ENCODE results near the gene SLC47A1. TPM values are rescaled to one million over a fixed set of nuclear protein-coding genes. Genes with fewer than 3 reads are reported as not detected.

The SLC47A1 gene
- total RNA-seq, 1 donor = 1.1 TPM

DNA sequence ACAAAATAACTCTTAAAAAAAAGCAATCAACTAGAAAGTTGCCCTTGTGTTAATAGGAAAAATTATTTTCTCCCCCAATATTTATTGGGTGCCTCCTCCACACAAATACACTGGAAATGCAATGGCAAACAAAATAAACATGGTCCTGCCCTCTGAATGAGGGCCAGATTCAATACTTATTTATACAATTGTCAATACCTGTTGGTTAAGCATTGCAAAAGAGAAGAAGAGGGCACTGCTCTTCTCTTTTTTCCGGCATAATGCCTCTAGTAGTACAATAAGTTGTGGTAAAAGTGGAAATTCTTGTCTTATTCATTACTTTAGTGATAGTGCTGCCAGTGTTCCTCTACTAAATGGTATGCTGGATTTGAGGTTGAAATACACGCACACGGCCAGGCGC is 92.4 kb downstream of the SLC47A1 start:
- no peak overlapping the region for H3K4me2 ChIP-seq (ENCODE audit: insufficient read depth, low read length)
- TF ChIP-seq, protein P1, sequence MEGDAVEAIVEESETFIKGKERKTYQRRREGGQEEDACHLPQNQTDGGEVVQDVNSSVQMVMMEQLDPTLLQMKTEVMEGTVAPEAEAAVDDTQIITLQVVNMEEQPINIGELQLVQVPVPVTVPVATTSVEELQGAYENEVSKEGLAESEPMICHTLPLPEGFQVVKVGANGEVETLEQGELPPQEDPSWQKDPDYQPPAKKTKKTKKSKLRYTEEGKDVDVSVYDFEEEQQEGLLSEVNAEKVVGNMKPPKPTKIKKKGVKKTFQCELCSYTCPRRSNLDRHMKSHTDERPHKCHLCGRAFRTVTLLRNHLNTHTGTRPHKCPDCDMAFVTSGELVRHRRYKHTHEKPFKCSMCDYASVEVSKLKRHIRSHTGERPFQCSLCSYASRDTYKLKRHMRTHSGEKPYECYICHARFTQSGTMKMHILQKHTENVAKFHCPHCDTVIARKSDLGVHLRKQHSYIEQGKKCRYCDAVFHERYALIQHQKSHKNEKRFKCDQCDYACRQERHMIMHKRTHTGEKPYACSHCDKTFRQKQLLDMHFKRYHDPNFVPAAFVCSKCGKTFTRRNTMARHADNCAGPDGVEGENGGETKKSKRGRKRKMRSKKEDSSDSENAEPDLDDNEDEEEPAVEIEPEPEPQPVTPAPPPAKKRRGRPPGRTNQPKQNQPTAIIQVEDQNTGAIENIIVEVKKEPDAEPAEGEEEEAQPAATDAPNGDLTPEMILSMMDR (IDR thresholded peaks at IDR 0.05; ENCODE audit: extremely low read depth, low read depth, low read length) = no peak
- H3K9me3 ChIP-seq (ENCODE audit: low read depth, low read length) = no peaks in the 10 kb centered on the region

More for the DNA sequence above, 92.4 kb downstream of the SLC47A1 start:
- Histone ChIP-seq H3K27ac (ENCODE audit: low read depth, low read length) (no peak overlapping the region), H3K36me3 (ENCODE audit: insufficient read depth, low read length) (no peaks in the 10 kb centered on the region), H3K4me1 (ENCODE audit: insufficient read depth, low read length) (peaks cover 7% of the 10 kb centered on the region), H4K20me1 (ENCODE audit: insufficient read depth, low read length) (no peaks in the 10 kb centered on the region), H3K27me3 (ENCODE audit: insufficient read depth, low read length) (no peaks in the 10 kb centered on the region), H3K79me2 (ENCODE audit: insufficient read depth, low read length) (no peaks in the 10 kb centered on the region), H2AFZ (ENCODE audit: low read length) (no peak overlapping the region), H3K4me3 (ENCODE audit: insufficient read depth, low read length) (no peak overlapping the region)
- DNase-seq (ENCODE audit: insufficient read length, low spot score, missing footprints) = no peak

Small RNA genes lying within 50 kb of the gene (small RNA-seq; reads per million reads assigned to genes)
- gene AC025627.2 = not detected
- not detected for gene NMTRQ-TTG12-1

Other genes starting within 250 kb of the SLC47A1 start
- gene B9D1, start 171.1 kb upstream of the SLC47A1 start, total RNA-seq = 20.6 and 21.0 TPM in 2 replicates
- 11.5 and 12.7 TPM in 2 replicates for gene MAPK7, start 155.4 kb upstream of the SLC47A1 start, total RNA-seq
- gene MFAP4, start 146.7 kb upstream of the SLC47A1 start, total RNA-seq = 3.6 and 3.8 TPM in 2 replicates
- 0.29 and 0.36 TPM in 2 replicates for gene RNF112, start 122.6 kb upstream of the SLC47A1 start, total RNA-seq
- 61.0 and 82.2 TPM in 2 replicates for gene ALDH3A2, start 114.9 kb downstream of the SLC47A1 start, total RNA-seq
- not detected in 2 replicates for gene SLC47A2, start 182.7 kb downstream of the SLC47A1 start, total RNA-seq
- under 0.01 TPM in 1 of 2 replicates, not detected in the other for gene ALDH3A1, start 214.4 kb downstream of the SLC47A1 start, total RNA-seq

All from osteoblast (primary cell).